ENCODE data around the gene RAB20.

RAB20 gene

GRCh38 chr13:110475550-110476219, 85.8 kb downstream of the RAB20 start:
- TF ChIP-seq GABPA (IDR thresholded peaks at IDR 0.05; ENCODE audit: low read depth), result no peak
- TF ChIP-seq POLR2AphosphoS5 (IDR thresholded peaks at IDR 0.05; ENCODE audit: low read depth), result no peak
- TF ChIP-seq REST (IDR thresholded peaks at IDR 0.05; ENCODE audit: insufficient replicate concordance, low read depth), result no peak
- no peak for TF ChIP-seq SPI1 (IDR thresholded peaks at IDR 0.05; ENCODE audit: borderline replicate concordance, low read depth)
- TF ChIP-seq CTCF (IDR thresholded peaks at IDR 0.05; ENCODE audit: insufficient read depth, low read length), result no peak
- DNase-seq (ENCODE audit: low read depth in 1 of 2, low spot score in 1 of 2), result no peak
- peaks cover 4% of the 10 kb centered on the region for H3K27me3 ChIP-seq (ENCODE audit: insufficient read depth, poor library complexity, severe bottlenecking)
- H3K27ac ChIP-seq (replicated peaks), result no peak overlapping the region
- H3K4me3 ChIP-seq (replicated peaks; ENCODE audit: insufficient read depth, low read length), result no peak overlapping the region

GRCh38 chr13:110475117-110475516, 86.4 kb downstream of the RAB20 start:
- H3K27ac ChIP-seq (replicated peaks), result no peak overlapping the region
- H3K4me3 ChIP-seq (replicated peaks; ENCODE audit: insufficient read depth, low read length), result no peak overlapping the region
- TF ChIP-seq POLR2AphosphoS5 (IDR thresholded peaks at IDR 0.05; ENCODE audit: low read depth), result no peak
- no peak for DNase-seq (ENCODE audit: low read depth in 1 of 2, low spot score in 1 of 2)
- H3K27me3 ChIP-seq (ENCODE audit: insufficient read depth, poor library complexity, severe bottlenecking), result peaks cover 4% of the 10 kb centered on the region

GRCh38 chr13:110474713-110475112, 86.8 kb downstream of the RAB20 start:
- DNase-seq (ENCODE audit: low read depth in 1 of 2, low spot score in 1 of 2), result no peak
- H3K4me3 ChIP-seq (replicated peaks; ENCODE audit: insufficient read depth, low read length), result no peak overlapping the region
- TF ChIP-seq POLR2AphosphoS5 (IDR thresholded peaks at IDR 0.05; ENCODE audit: low read depth) (no peak), CTCF (IDR thresholded peaks at IDR 0.05; ENCODE audit: insufficient read depth, low read length) (no peak), SPI1 (IDR thresholded peaks at IDR 0.05; ENCODE audit: borderline replicate concordance, low read depth) (no peak), REST (IDR thresholded peaks at IDR 0.05; ENCODE audit: insufficient replicate concordance, low read depth) (no peak), GABPA (IDR thresholded peaks at IDR 0.05; ENCODE audit: low read depth) (no peak)
- peaks cover 4% of the 10 kb centered on the region for H3K27me3 ChIP-seq (ENCODE audit: insufficient read depth, poor library complexity, severe bottlenecking)
- H3K27ac ChIP-seq (replicated peaks), result no peak overlapping the region
